Bronchial epithelial cell (primary cell): ENCODE results near the gene AUTS2. TPM values are rescaled to one million over a fixed set of nuclear protein-coding genes. Genes with fewer than 3 reads are reported as not detected.

Experiments
- DNase-seq: peaks from one replicate; pipeline ENCODE4 v3.0.0-alpha.2; 2010; ENCODE audit warnings: low read depth
- FAIRE-seq: peaks from 2 replicates; lab custom pipeline; 2011; peaks lifted over from hg19 to GRCh38; lab: Jason Lieb, UNC
- H3K27me3 ChIP-seq: 2 replicates; pipeline ENCODE4 v1.5.1; 2011; ENCODE audit warnings: low read length; ENCODE audit not compliant: control insufficient read depth, insufficient read depth
- H3K36me3 ChIP-seq: 2 replicates; pipeline ENCODE4 v1.5.1; 2011; ENCODE audit warnings: low read length; ENCODE audit not compliant: control insufficient read depth, insufficient read depth
- H3K4me3 ChIP-seq: 2 replicates; pipeline ENCODE4 v1.5.1; 2011; ENCODE audit warnings: mild to moderate bottlenecking, low read depth, low read length, control low read depth
- total RNA-seq: library from RNA; depleted of rRNA; stranded (reverse); fragments of >200 nt; gene quantifications from 2 replicates; pipeline ENCODE4 v1.2.1, GENCODE V29; 2014
- TF ChIP-seq, protein P1 (sequence below): IDR thresholded peaks from 2 replicates; pipeline ENCODE4 v1.5.1; 2011; ENCODE audit warnings: mild to moderate bottlenecking, moderate library complexity, low read length, control low read depth, inconsistent platforms; ENCODE audit not compliant: insufficient read depth, severe bottlenecking

Gene AUTS2
- total RNA-seq, 1 donor from 2014 or later, result 9.5 TPM

GRCh38 chr7:70635633-70636032 lies 1037.4 kb downstream of the AUTS2 start:
- Histone ChIP-seq H3K4me3 (no peak overlapping the region), H3K36me3 (no peaks in the 10 kb centered on the region), H3K27me3 (no peaks in the 10 kb centered on the region)
- TF ChIP-seq, protein P1, sequence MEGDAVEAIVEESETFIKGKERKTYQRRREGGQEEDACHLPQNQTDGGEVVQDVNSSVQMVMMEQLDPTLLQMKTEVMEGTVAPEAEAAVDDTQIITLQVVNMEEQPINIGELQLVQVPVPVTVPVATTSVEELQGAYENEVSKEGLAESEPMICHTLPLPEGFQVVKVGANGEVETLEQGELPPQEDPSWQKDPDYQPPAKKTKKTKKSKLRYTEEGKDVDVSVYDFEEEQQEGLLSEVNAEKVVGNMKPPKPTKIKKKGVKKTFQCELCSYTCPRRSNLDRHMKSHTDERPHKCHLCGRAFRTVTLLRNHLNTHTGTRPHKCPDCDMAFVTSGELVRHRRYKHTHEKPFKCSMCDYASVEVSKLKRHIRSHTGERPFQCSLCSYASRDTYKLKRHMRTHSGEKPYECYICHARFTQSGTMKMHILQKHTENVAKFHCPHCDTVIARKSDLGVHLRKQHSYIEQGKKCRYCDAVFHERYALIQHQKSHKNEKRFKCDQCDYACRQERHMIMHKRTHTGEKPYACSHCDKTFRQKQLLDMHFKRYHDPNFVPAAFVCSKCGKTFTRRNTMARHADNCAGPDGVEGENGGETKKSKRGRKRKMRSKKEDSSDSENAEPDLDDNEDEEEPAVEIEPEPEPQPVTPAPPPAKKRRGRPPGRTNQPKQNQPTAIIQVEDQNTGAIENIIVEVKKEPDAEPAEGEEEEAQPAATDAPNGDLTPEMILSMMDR, result no peak
- FAIRE-seq (no peak), DNase-seq (no peak)

GRCh38 chr7:70636169-70636568 lies 1037.9 kb downstream of the AUTS2 start:
- FAIRE-seq, result no peak
- Histone ChIP-seq H3K4me3 (no peak overlapping the region), H3K36me3 (no peaks in the 10 kb centered on the region), H3K27me3 (no peaks in the 10 kb centered on the region)
- DNase-seq, result no peak
- TF ChIP-seq, protein P1, result no peak

GRCh38 chr7:70637726-70638125 lies 1039.5 kb downstream of the AUTS2 start:
- FAIRE-seq (no peak), DNase-seq (no peak)
- H3K36me3 ChIP-seq, result no peaks in the 10 kb centered on the region
- TF ChIP-seq, protein P1, result no peak
- H3K4me3 ChIP-seq, result no peak overlapping the region
- H3K27me3 ChIP-seq, result no peaks in the 10 kb centered on the region

- H3K4me3 ChIP-seq, result no peak overlapping the region
- H3K36me3 ChIP-seq, result no peaks in the 10 kb centered on the region
- H3K27me3 ChIP-seq, result no peaks in the 10 kb centered on the region
- TF ChIP-seq, protein P1, result no peak
- DNase-seq (no peak), FAIRE-seq (no peak)
Observed at GRCh38 chr7:70638158-70639107, 1040.2 kb downstream of the AUTS2 start.

GRCh38 chr7:70640266-70640833 lies 1042.1 kb downstream of the AUTS2 start:
- H3K36me3 ChIP-seq, result no peaks in the 10 kb centered on the region
- H3K4me3 ChIP-seq, result no peak overlapping the region
- H3K27me3 ChIP-seq, result no peaks in the 10 kb centered on the region
- no peak for FAIRE-seq
- TF ChIP-seq, protein P1, result no peak
- DNase-seq, result no peak
